H1 (cell line): ENCODE data around the gene MARCHF2. TPM values are rescaled to one million over a fixed set of nuclear protein-coding genes. Genes with fewer than 3 reads are reported as not detected.
A peak's percentile ranks its signal among the peaks of the same experiment; 100 is the strongest.

Experiments
- CTCF ChIA-PET: fragments of 300-600 bp; sonication (Branson Sonifier 250); formaldehyde crosslinking; loops from one replicate; lab custom pipeline; 2021; ENCODE audit not compliant: partially characterized antibody; lab: Charles Lee
- POLR2A ChIA-PET: fragments of 300-600 bp; sonication (Branson Sonifier 250); formaldehyde crosslinking; loops from one replicate; lab custom pipeline; 2021; ENCODE audit warnings: inconsistent platforms; ENCODE audit not compliant: partially characterized antibody; lab: Charles Lee
- DNase-seq, 2 experiments: peaks; one replicate each; pipeline versions ENCODE4 v3.0.0 to v3.0.0-alpha.2; 2010 to 2022; ENCODE audit warnings: low spot score in 2 of 2, low read depth in 1 of 2, mixed read lengths in 1 of 2
- FAIRE-seq: peaks from 2 replicates; lab custom pipeline; 2011; peaks lifted over from hg19 to GRCh38; lab: Jason Lieb, UNC
- H2AFZ ChIP-seq: 2 replicates; pipeline ENCODE4 v1.8.1; 2012; ENCODE audit warnings: low read length, inconsistent platforms
- H2AK5ac ChIP-seq: 2 replicates; pipeline ENCODE4 v1.6.1; 2013; ENCODE audit warnings: low read depth, low read length
- H2BK120ac ChIP-seq: replicated peaks from 2 replicates; pipeline ENCODE3; 2013; ENCODE audit warnings: low read depth, low read length, inconsistent platforms
- H2BK12ac ChIP-seq: 2 replicates; pipeline ENCODE4 v1.6.1; 2013; ENCODE audit warnings: low read depth, low read length
- H2BK15ac ChIP-seq: 2 replicates; pipeline ENCODE4 v1.6.1; 2013; ENCODE audit warnings: low read length
- H2BK20ac ChIP-seq: 2 replicates; pipeline ENCODE4 v1.6.1; 2013; ENCODE audit warnings: low read length
- H2BK5ac ChIP-seq: 2 replicates; pipeline ENCODE4 v1.6.1; 2013; ENCODE audit warnings: low read depth, low read length
- H3K14ac ChIP-seq: 2 replicates; pipeline ENCODE4 v1.6.1; 2013; ENCODE audit warnings: inconsistent platforms; ENCODE audit not compliant: insufficient read length
- H3K18ac ChIP-seq: 2 replicates; pipeline ENCODE4 v1.6.1; 2013; ENCODE audit warnings: low read length; ENCODE audit errors: extremely low read depth
- H3K23ac ChIP-seq: 2 replicates; pipeline ENCODE4 v1.6.1; 2013; ENCODE audit warnings: inconsistent platforms; ENCODE audit not compliant: insufficient read length
- H3K23me2 ChIP-seq: 2 replicates; pipeline ENCODE4 v1.6.1; 2013; ENCODE audit warnings: low read depth, low read length
- H3K27ac ChIP-seq: 2 replicates; pipeline ENCODE4 v1.6.1; 2011; ENCODE audit warnings: low read depth, low read length, inconsistent platforms
- H3K27me3 ChIP-seq, 4 experiments: replicated peaks in 1 of 4; 1 replicate in 1 of 4; 2 replicates in 3 of 4; pipeline versions ENCODE4 v1.6.1 to v1.8.1; 2011 to 2013; ENCODE audit warnings: low read length in 3 of 4, mild to moderate bottlenecking in 3 of 4, inconsistent platforms in 2 of 4, mixed read lengths in 2 of 4, moderate library complexity in 1 of 4; ENCODE audit not compliant: control insufficient read depth in 3 of 4, insufficient read depth in 3 of 4; ENCODE audit errors: extremely low read depth in 1 of 4
- H3K36me3 ChIP-seq, 4 experiments: 2 replicates each; pipeline versions ENCODE4 v1.6.1 to v1.8.1; 2011 to 2013; ENCODE audit warnings: mild to moderate bottlenecking in 4 of 4, low read length in 3 of 4, moderate library complexity in 2 of 4, control low read depth in 1 of 4, inconsistent platforms in 1 of 4; ENCODE audit not compliant: insufficient read depth in 4 of 4, control insufficient read depth in 2 of 4
- H3K4ac ChIP-seq: replicated peaks from 2 replicates; pipeline ENCODE3; 2013; ENCODE audit warnings: low read length, low read depth, mixed read lengths, inconsistent platforms; ENCODE audit not compliant: insufficient read length
- H3K4me1 ChIP-seq, 4 experiments: replicated peaks in 1 of 4; 1 replicate in 1 of 4; 2 replicates in 3 of 4; pipeline versions ENCODE4 v1.6.1 to v1.8.1; 2011 to 2013; ENCODE audit warnings: low read length in 3 of 4, inconsistent platforms in 2 of 4, mixed read lengths in 1 of 4; ENCODE audit not compliant: insufficient read depth in 4 of 4, control insufficient read depth in 3 of 4
- H3K4me2 ChIP-seq, 2 experiments: 2 replicates each; pipeline versions ENCODE4 v1.6.1 to v1.8.1; 2011 to 2013; ENCODE audit warnings: low read depth in 2 of 2, low read length in 2 of 2, control low read depth in 1 of 2, inconsistent platforms in 1 of 2, mild to moderate bottlenecking in 1 of 2; ENCODE audit not compliant: insufficient read depth in 1 of 2
- H3K4me3 ChIP-seq, 4 experiments: fragments of 200-600, 300-600 bp in 1 of 4; sonication (generic), shearing (Covaris generic), sonication (Bioruptor Twin) in 1 of 4; 2 replicates each; pipeline versions ENCODE4 v1.5.1 to v1.8.1; 2011 to 2016; ENCODE audit warnings: low read length in 4 of 4, low read depth in 3 of 4, control low read depth in 2 of 4, inconsistent platforms in 2 of 4, mild to moderate bottlenecking in 2 of 4, mixed read lengths in 1 of 4, moderate library complexity in 1 of 4; ENCODE audit not compliant: insufficient read depth in 2 of 4; ENCODE audit errors: extremely low read depth in 1 of 4
- H3K56ac ChIP-seq: replicated peaks from 2 replicates; pipeline ENCODE3; 2013; ENCODE audit warnings: low read depth, mild to moderate bottlenecking, mixed read lengths, low read length, inconsistent platforms; ENCODE audit not compliant: insufficient read length
- H3K79me1 ChIP-seq: 2 replicates; pipeline ENCODE4 v1.6.1; 2013; ENCODE audit warnings: low read depth, low read length, control low read depth
- H3K79me2 ChIP-seq, 2 experiments: 2 replicates each; pipeline versions ENCODE4 v1.6.1 to v1.8.1; 2012 to 2013; ENCODE audit warnings: low read length in 2 of 2, mild to moderate bottlenecking in 2 of 2, inconsistent platforms in 1 of 2; ENCODE audit not compliant: insufficient read depth in 2 of 2, control insufficient read depth in 1 of 2
- H3K9ac ChIP-seq, 4 experiments: replicated peaks in 1 of 4; 1 replicate in 1 of 4; 2 replicates in 3 of 4; pipeline versions ENCODE4 v1.6.1 to v1.8.1; 2011 to 2013; ENCODE audit warnings: low read depth in 3 of 4, low read length in 3 of 4, control low read depth in 2 of 4, mild to moderate bottlenecking in 2 of 4, moderate library complexity in 2 of 4, inconsistent platforms in 1 of 4; ENCODE audit errors: extremely low read depth in 1 of 4
- H3K9me3 ChIP-seq, 2 experiments: 2 replicates each; pipeline versions ENCODE4 v1.6.1 to v1.8.1; 2012 to 2013; ENCODE audit warnings: mild to moderate bottlenecking in 2 of 2, moderate library complexity in 2 of 2, control low read depth in 1 of 2, inconsistent platforms in 1 of 2, low read depth in 1 of 2, low read length in 1 of 2, mixed read lengths in 1 of 2; ENCODE audit not compliant: insufficient read depth in 2 of 2
- H4K20me1 ChIP-seq, 2 experiments: replicated peaks in 1 of 2; 2 replicates each; pipeline versions ENCODE3 to v1.8.1; 2011 to 2013; ENCODE audit warnings: inconsistent platforms in 2 of 2, low read length in 2 of 2, mild to moderate bottlenecking in 1 of 2; ENCODE audit not compliant: insufficient read depth in 2 of 2, control insufficient read depth in 1 of 2
- H4K5ac ChIP-seq: 2 replicates; pipeline ENCODE4 v1.6.1; 2013; ENCODE audit warnings: low read length, low read depth, mixed read lengths, inconsistent platforms; ENCODE audit not compliant: insufficient read length
- H4K8ac ChIP-seq: 2 replicates; pipeline ENCODE4 v1.8.0; 2013; ENCODE audit warnings: mild to moderate bottlenecking, moderate library complexity, low read length, inconsistent platforms; ENCODE audit not compliant: insufficient read depth; ENCODE audit errors: extremely low read depth
- H4K91ac ChIP-seq: replicated peaks from 2 replicates; pipeline ENCODE3; 2013; ENCODE audit warnings: low read length, mixed read lengths, inconsistent platforms; ENCODE audit not compliant: insufficient read length
- CBX8 ChIP-seq: fragments of 300-800, 300-1000 bp; sonication (generic); IDR thresholded peaks from 2 replicates; pipeline ENCODE4 v1.7.1; 2016; ENCODE audit warnings: low read depth, low read length, borderline replicate concordance
- KDM1A ChIP-seq: fragments of 200-600, 300-600 bp; sonication (generic); IDR thresholded peaks from 2 replicates; pipeline ENCODE4 v1.7.1; 2016; ENCODE audit warnings: mild to moderate bottlenecking, low read length, borderline replicate concordance
- PHF8 ChIP-seq: fragments of 200-600 bp; sonication (generic); conservative IDR thresholded peaks from 2 replicates; pipeline ENCODE4 v1.7.1; 2012; ENCODE audit warnings: low read depth, mild to moderate bottlenecking, inconsistent platforms, low read length, moderate library complexity
- POLR2AphosphoS5 ChIP-seq: IDR thresholded peaks from 2 replicates; pipeline ENCODE4 v1.6.1; 2011; ENCODE audit warnings: low read depth, low read length
- SRF ChIP-seq: IDR thresholded peaks from 2 replicates; pipeline ENCODE4 v1.6.1; 2011; ENCODE audit warnings: mild to moderate bottlenecking, low read depth, low read length, moderate library complexity
- USF2 ChIP-seq: IDR thresholded peaks from 2 replicates; pipeline ENCODE4 v1.6.1; 2011; ENCODE audit warnings: low read length, improper control_type of control experiment
- WGBS, 2 experiments: shearing (Covaris generic) in 1 of 2; methylation state at CpG; one replicate each; pipeline versions ENCODE4 v1.1.6 to v1.1.7; 2013 to 2015; ENCODE audit warnings: low lambda C conversion rate in 2 of 2, mixed read lengths in 2 of 2, inconsistent platforms in 1 of 2, low coverage in 1 of 2, missing lambda C conversion rate in 1 of 2; ENCODE audit not compliant: insufficient replicate concordance in 2 of 2, insufficient coverage in 1 of 2, insufficient read length in 1 of 2; ENCODE audit errors: extremely low coverage in 1 of 2, missing lambda C conversion rate in 1 of 2; 5-methylcytosine and 5-hydroxymethylcytosine counted together
- polyA plus RNA-seq, 7 experiments: library from polyadenylated mRNA; depleted of rRNA in 3 of 7; stranded (reverse) in 5 of 7; unstranded in 2 of 7; fragments of >200 nt in 5 of 7; fragments of 200-250 nt in 2 of 7; gene quantifications; 1 replicate in 5 of 7; 2 replicates in 1 of 7; 4 replicates in 1 of 7; pipeline versions ENCODE4 v1.2.1 to v1.2.3, GENCODE V29; 2011 to 2013; ENCODE audit warnings: missing spikeins in 2 of 7, mixed read lengths in 2 of 7
- total RNA-seq: library from RNA; stranded (reverse); fragmentation: NEBNext Ultra II Directional; extraction: Animal tissue kit (Norgen Biotek cat#: 25700); gene quantifications from 2 replicates; pipeline ENCODE4 v1.2.1, GENCODE V29; 2021
- TF ChIP-seq, protein P1 (sequence below), 3 experiments: IDR thresholded peaks; 1 replicate in 2 of 3; 2 replicates in 1 of 3; pipeline versions ENCODE4 v1.5.1 to v1.6.1; 2011; ENCODE audit warnings: low read length in 3 of 3, mild to moderate bottlenecking in 3 of 3, inconsistent platforms in 2 of 3, low read depth in 1 of 3, moderate library complexity in 1 of 3; ENCODE audit not compliant: insufficient read depth in 1 of 3; ENCODE audit errors: control extremely low read depth in 1 of 3

Gene MARCHF2
- total and polyA plus RNA-seq, 2 of the 8 experiments (the other 6 are each of a cell fraction or from before 2014, with no cell fraction given), result 18.5 to 46.2 TPM

DNA sequence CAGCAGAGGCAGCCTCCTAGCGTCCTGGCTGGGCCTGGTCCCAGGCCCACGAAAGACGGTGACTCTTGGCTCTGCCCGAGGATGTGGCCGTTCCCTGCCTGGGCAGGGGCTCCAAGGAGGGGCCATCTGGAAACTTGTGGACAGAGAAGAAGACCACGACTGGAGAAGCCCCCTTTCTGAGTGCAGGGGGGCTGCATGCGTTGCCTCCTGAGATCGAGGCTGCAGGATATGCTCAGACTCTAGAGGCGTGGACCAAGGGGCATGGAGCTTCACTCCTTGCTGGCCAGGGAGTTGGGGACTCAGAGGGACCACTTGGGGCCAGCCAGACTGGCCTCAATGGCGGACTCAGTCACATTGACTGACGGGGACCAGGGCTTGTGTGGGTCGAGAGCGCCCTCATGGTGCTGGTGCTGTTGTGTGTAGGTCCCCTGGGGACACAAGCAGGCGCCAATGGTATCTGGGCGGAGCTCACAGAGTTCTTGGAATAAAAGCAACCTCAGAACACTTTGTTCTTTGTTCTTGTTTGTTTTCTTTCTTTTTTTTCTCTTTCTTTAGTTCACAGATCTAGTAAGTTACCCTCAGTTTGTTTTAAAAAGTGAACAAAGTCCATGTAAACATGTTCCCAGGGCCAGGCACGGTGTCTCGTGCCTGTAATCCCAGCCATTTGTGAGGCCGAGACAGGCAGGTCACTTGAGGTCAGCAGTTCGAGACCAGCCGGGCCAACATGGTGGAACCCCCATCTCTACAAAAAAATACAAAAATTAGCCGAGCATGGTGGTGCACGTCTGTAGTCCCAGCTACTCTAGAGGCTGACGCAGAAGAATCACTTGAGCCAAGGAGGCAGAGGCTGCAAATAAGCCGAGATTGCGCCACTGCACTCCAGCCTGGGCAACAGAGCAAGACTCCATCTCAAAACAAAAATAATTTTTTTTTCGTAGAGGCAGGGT is 39.0 kb upstream of the MARCHF2 start:
- Histone ChIP-seq H3K4me3 (no peak overlapping the region), H4K20me1 (no peaks in the 10 kb centered on the region), H4K5ac (no peak overlapping the region), H3K18ac (no peak overlapping the region), H2BK15ac (no peak overlapping the region), H2BK20ac (no peak overlapping the region), H2AK5ac (no peak overlapping the region), H2BK12ac (no peak overlapping the region), H2AFZ (no peak overlapping the region), H4K8ac (no peak overlapping the region), H3K79me1 (no peaks in the 10 kb centered on the region), H3K36me3 (no peaks in the 10 kb centered on the region; a peak in 2 of 8 replicates), H3K9me3 (no peaks in the 10 kb centered on the region), H3K23ac (no peak overlapping the region), H3K56ac (no peak overlapping the region), H3K9ac (no peak overlapping the region), H3K4me2 (no peak overlapping the region), H2BK5ac (no peak overlapping the region), H3K23me2 (no peaks in the 10 kb centered on the region), H2BK120ac (no peak overlapping the region), H3K4ac (no peak overlapping the region), H3K27me3 (no peaks in the 10 kb centered on the region), H3K14ac (no peak overlapping the region), H3K27ac (no peak overlapping the region), H3K4me1 (no peaks in the 10 kb centered on the region), H4K91ac (no peak overlapping the region), H3K79me2 (no peaks in the 10 kb centered on the region)
- FAIRE-seq, result no peak
- POLR2A ChIA-PET, result interaction anchor here (0.6 to 2.0 kb wide), 7 partner anchors 9 to 138 kb away, joined by 3 to 5 read pairs (median 3); no protein-coding TSS in a partner anchor
- CTCF ChIA-PET, result interaction anchor here (0.7 to 1.5 kb wide), 5 partner anchors 11 to 33 kb away, joined by 3 to 15 read pairs (median 5); no protein-coding TSS in a partner anchor
- DNase-seq, result no peak
- 91% methylated on average over 26 of the region's 26 CpGs; no CpG with 5 or more reads in 1 of the 2 experiments for WGBS, 2 experiments
- TF ChIP-seq CBX8 (no peak), POLR2AphosphoS5 (no peak), SRF (no peak), USF2 (no peak), KDM1A (no peak), PHF8 (no peak)
- TF ChIP-seq, protein P1, sequence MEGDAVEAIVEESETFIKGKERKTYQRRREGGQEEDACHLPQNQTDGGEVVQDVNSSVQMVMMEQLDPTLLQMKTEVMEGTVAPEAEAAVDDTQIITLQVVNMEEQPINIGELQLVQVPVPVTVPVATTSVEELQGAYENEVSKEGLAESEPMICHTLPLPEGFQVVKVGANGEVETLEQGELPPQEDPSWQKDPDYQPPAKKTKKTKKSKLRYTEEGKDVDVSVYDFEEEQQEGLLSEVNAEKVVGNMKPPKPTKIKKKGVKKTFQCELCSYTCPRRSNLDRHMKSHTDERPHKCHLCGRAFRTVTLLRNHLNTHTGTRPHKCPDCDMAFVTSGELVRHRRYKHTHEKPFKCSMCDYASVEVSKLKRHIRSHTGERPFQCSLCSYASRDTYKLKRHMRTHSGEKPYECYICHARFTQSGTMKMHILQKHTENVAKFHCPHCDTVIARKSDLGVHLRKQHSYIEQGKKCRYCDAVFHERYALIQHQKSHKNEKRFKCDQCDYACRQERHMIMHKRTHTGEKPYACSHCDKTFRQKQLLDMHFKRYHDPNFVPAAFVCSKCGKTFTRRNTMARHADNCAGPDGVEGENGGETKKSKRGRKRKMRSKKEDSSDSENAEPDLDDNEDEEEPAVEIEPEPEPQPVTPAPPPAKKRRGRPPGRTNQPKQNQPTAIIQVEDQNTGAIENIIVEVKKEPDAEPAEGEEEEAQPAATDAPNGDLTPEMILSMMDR (IDR thresholded peaks at IDR 0.05; ENCODE audit: control extremely low read depth in 1 of 3, insufficient read depth in 1 of 3, low read depth in 1 of 3, low read length in 3 of 3), result peak in 2 of 3 experiments; percentile 24 to 31; a peak in 2 of 4 replicates
